GM12864 (cell line): Measurements from ENCODE around the gene FAM114A2.
"Not testable (repeated sequence)": the region's sequence is repeated elsewhere in the genome, so short reads cannot be mapped to it uniquely, and the experiment has no call there.

Experiments
- DNase-seq: peaks from one replicate; pipeline ENCODE4 v3.0.0-alpha.2; 2011; ENCODE audit warnings: low read depth
- H3K4me3 ChIP-seq: 2 replicates; pipeline ENCODE4 v1.5.1; 2011; ENCODE audit warnings: mild to moderate bottlenecking, low read depth, low read length, control low read depth
- TF ChIP-seq, protein P1 (sequence below): IDR thresholded peaks from 2 replicates; pipeline ENCODE4 v1.5.1; 2011; ENCODE audit warnings: low read depth, mild to moderate bottlenecking, moderate library complexity, low read length, control low read depth, inconsistent platforms; ENCODE audit errors: missing control alignments

FAM114A2 gene

DNA sequence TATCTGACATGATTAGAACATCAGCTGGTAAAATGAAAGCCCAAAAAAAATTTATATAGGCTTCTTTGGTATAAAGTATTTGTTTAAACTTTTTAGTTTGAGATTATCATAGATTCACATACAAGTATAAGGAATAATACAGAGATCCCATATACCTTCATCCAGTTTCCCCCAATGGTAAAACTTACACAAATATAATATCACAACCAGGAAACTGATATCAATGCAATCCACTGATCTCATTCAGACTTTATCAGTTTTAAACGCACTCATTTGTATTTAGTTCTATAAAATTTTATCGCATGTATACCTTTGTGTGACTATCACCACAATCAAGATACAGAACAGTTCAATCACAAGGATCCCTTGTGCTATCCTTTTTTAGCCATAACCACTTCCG is 3.8 kb downstream of the FAM114A2 start:
- TF ChIP-seq, protein P1, sequence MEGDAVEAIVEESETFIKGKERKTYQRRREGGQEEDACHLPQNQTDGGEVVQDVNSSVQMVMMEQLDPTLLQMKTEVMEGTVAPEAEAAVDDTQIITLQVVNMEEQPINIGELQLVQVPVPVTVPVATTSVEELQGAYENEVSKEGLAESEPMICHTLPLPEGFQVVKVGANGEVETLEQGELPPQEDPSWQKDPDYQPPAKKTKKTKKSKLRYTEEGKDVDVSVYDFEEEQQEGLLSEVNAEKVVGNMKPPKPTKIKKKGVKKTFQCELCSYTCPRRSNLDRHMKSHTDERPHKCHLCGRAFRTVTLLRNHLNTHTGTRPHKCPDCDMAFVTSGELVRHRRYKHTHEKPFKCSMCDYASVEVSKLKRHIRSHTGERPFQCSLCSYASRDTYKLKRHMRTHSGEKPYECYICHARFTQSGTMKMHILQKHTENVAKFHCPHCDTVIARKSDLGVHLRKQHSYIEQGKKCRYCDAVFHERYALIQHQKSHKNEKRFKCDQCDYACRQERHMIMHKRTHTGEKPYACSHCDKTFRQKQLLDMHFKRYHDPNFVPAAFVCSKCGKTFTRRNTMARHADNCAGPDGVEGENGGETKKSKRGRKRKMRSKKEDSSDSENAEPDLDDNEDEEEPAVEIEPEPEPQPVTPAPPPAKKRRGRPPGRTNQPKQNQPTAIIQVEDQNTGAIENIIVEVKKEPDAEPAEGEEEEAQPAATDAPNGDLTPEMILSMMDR = no peak
- H3K4me3 ChIP-seq = no peak overlapping the region
- no peak for DNase-seq

DNA sequence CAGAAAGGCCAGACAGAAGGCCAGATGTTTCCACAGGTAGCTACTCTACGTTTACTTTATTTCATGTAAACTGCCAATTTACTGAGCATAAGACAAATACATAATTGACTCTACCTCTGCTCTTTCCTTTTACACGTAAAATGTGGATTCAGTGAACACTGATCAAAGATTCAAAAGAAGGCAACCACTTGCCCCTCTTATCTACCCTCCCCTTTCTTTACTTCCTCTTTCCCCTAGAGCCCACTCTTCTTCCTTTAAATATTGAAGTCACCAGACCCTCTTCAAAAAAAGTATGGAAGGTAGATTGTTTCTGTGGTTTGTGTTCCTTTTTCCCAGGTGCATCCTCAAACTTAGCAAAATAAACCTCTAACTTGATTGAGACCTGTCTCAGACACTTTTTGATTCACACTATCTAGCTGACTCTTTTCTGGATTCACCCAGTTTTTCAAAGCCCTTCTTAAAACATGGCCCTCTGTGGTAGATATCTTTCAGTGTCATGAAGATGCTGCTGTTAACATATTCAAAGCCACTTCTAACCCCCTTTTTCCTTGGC is 6.7 kb downstream of the FAM114A2 start:
- H3K4me3 ChIP-seq = no peak overlapping the region
- TF ChIP-seq, protein P1 = no peak
- no peak for DNase-seq

DNA sequence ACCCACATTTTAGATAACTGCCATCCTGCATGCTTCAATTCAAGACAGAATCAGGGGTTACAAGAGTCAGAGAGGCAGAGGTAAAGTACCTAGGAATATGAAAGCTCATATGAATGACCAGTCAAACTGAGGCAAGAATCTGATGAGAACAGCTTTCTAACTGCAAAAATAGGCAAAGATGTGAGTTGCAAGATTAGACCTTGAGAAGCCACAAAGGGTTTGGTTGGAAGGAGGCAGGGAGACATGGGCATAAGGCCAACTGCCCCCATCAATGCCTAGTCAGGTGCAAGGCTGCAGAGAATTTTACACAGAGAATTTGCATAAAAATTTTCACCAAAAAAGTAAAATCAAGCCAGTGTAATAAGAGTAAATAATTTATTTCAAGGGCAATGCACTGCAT is 12.8 kb downstream of the FAM114A2 start:
- no peak for DNase-seq
- H3K4me3 ChIP-seq = no peak overlapping the region
- TF ChIP-seq, protein P1 = no peak

- H3K4me3 ChIP-seq, DNase-seq: not testable (repeated sequence)
Measured at GRCh38 chr5:154018919-154019318, 19.8 kb downstream of the FAM114A2 start.

GRCh38 chr5:154015071-154015693 is 23.5 kb downstream of the FAM114A2 start:
- TF ChIP-seq, protein P1 = no peak
- no peak overlapping the region for H3K4me3 ChIP-seq
- DNase-seq = no peak

- TF ChIP-seq, protein P1 = no peak
- no peak for DNase-seq
- H3K4me3 ChIP-seq = no peak overlapping the region
Measured at GRCh38 chr5:154010660-154011059, 28.1 kb downstream of the FAM114A2 start.

DNA sequence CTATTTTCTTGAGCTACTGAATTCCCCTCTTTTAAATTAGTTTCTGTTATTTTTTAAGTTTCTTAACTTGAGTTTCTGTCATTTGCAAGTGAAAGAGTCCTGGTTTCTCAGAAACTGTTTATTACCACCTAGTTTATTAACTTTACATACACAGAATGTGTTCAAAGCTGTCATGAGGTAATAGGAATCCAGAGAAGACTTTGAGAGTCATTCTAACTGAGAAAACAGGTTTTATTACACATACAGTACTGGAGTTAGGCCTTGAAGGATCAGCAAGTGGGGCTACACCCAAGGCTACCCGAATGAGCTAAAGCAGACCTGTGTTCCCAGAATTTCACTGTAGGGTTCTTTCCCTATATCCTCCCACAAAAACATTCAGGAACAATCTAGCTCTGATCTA is 33.1 kb downstream of the FAM114A2 start:
- H3K4me3 ChIP-seq = no peak overlapping the region
- no peak for DNase-seq
- TF ChIP-seq, protein P1 = no peak
